Neutrophil (primary cell): ENCODE measurements around the gene KRTAP10-12.
"Not testable (repeated sequence)": the region's sequence is repeated elsewhere in the genome, so short reads cannot be mapped to it uniquely, and the experiment has no call there.

Experiments
- H3K27ac ChIP-seq: fragments of 200-600 bp; sonication (generic); 2 replicates; pipeline ENCODE4 v1.5.1; 2016; ENCODE audit warnings: mild to moderate bottlenecking, moderate library complexity
- H3K27me3 ChIP-seq: fragments of 200-600 bp; sonication (generic); 2 replicates; pipeline ENCODE4 v1.6.0; 2016; ENCODE audit warnings: mild to moderate bottlenecking
- H3K36me3 ChIP-seq: fragments of 200-600 bp; sonication (generic); 2 replicates; pipeline ENCODE4 v1.5.1; 2017
- H3K4me1 ChIP-seq, 2 experiments: fragments of 200-600 bp in 1 of 2; sonication (generic) in 1 of 2; 1 replicate in 1 of 2; 2 replicates in 1 of 2; pipeline versions ENCODE4 v1.5.1 to v1.6.1; 2013 to 2016; ENCODE audit warnings: low read depth in 1 of 2, low read length in 1 of 2, mild to moderate bottlenecking in 1 of 2, moderate library complexity in 1 of 2; ENCODE audit not compliant: control insufficient read depth in 1 of 2, insufficient read depth in 1 of 2
- H3K4me3 ChIP-seq, 2 experiments: fragments of 200-600 bp in 1 of 2; sonication (generic) in 1 of 2; 1 replicate in 1 of 2; 2 replicates in 1 of 2; pipeline ENCODE4 v1.5.1; 2013 to 2016; ENCODE audit warnings: low read depth in 1 of 2, low read length in 1 of 2, mild to moderate bottlenecking in 1 of 2, moderate library complexity in 1 of 2
- H3K9me3 ChIP-seq: fragments of 200-600 bp; sonication (generic); 2 replicates; pipeline ENCODE4 v1.5.1; 2016
- TF ChIP-seq, protein P1 (sequence below): fragments of 200-600 bp; sonication (generic); IDR thresholded peaks from 2 replicates; pipeline ENCODE4 v1.5.1; 2016; ENCODE audit warnings: antibody characterized with exemption

KRTAP10-12 gene

DNA sequence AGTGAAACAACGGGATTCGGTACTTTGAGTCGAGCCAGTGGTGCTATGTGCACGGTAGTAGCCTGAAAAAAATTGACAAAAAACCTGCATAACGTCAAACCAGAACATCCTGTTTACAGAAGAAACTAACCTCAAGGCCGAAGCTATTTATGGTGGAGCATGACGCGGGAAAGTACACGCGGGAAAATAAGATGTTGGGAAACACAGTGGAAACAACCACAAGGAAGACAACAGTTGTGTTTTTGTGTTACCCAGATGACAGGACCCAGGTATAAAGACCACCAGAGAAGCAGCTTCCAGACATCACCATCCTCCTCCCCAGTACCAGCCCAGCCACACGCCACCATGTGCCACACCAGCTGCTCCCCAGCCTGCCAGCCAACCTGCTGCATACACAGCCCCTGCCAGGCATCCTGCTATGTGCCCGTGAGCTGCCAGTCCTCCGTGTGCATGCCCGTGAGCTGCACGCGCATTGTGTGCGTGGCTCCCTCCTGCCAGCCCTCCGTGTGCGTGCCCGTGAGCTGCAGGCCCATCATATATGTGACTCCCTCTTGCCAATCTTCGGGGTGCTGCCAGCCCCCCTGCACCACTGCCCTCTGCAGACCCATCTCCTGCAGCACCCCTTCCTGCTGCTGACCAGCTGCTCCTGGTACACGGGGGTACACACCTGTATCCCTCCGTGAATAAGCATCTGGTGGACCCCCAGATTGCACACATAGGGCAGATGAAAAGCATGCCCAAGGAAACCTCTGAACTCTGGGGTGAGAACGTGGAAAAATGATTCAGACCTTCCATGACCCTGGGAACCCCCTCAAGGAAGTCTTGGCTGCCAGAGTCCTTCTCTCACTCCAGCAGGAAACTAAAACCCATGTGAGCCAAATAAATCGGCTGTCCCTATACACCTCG, 39.1 kb upstream of the KRTAP10-12 start, which contains the start of gene KRTAP12-3:
KRTAP12-3 (plus strand) TSS at position 298 of the 906 bp plus-strand sequence; CDS start at position 346, 48 bp downstream.
- Histone ChIP-seq H3K27ac (peak within 1 kb of the TSS; percentile 69), H3K27me3 (no peaks in the 10 kb centered on the region), H3K4me3 (no peak within 1 kb of the TSS), H3K36me3 (no peaks in the 10 kb centered on the region), H3K4me1 (peaks cover 10 to 11% of the 10 kb centered on the region in 2 experiments), H3K9me3 (peaks cover 3% of the 10 kb centered on the region)
- TF ChIP-seq, protein P1, sequence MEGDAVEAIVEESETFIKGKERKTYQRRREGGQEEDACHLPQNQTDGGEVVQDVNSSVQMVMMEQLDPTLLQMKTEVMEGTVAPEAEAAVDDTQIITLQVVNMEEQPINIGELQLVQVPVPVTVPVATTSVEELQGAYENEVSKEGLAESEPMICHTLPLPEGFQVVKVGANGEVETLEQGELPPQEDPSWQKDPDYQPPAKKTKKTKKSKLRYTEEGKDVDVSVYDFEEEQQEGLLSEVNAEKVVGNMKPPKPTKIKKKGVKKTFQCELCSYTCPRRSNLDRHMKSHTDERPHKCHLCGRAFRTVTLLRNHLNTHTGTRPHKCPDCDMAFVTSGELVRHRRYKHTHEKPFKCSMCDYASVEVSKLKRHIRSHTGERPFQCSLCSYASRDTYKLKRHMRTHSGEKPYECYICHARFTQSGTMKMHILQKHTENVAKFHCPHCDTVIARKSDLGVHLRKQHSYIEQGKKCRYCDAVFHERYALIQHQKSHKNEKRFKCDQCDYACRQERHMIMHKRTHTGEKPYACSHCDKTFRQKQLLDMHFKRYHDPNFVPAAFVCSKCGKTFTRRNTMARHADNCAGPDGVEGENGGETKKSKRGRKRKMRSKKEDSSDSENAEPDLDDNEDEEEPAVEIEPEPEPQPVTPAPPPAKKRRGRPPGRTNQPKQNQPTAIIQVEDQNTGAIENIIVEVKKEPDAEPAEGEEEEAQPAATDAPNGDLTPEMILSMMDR: no peak

DNA sequence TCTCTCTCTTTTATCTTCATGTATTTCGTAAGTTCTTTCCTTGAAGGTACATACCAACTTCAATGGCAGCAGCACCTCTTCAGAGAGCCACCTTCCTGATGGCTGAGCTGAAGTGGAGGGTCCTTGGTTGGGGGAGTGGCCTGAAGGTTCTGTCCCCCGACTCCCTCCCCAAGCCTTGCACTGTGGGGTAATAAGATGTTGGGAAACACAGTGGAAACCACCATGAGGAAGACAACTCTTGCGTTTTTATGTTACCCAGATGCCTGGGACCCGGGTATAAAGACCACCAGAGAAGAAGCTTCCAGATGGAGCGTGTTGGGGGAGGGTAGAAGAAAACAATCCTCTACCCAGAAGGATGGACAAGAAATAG, 38.4 kb upstream of the KRTAP10-12 start:
- peaks cover 3% of the 10 kb centered on the region for H3K9me3 ChIP-seq
- H3K4me1 ChIP-seq: peaks cover 10 to 11% of the 10 kb centered on the region in 2 experiments
- TF ChIP-seq, protein P1: no peak
- H3K27me3 ChIP-seq: no peaks in the 10 kb centered on the region
- H3K27ac ChIP-seq: peak overlapping the region; percentile 69
- no peaks in the 10 kb centered on the region for H3K36me3 ChIP-seq
- no peak overlapping the region for H3K4me3 ChIP-seq

GRCh38 chr21:44658913-44659595, 37.9 kb upstream of the KRTAP10-12 start:
- H3K27ac ChIP-seq: peak overlapping the region; percentile 69

GRCh38 chr21:44661567-44661966, 35.4 kb upstream of the KRTAP10-12 start:
- not testable (repeated sequence) for H3K27ac ChIP-seq, H3K9me3 ChIP-seq, H3K36me3 ChIP-seq, H3K27me3 ChIP-seq, H3K4me3 ChIP-seq
- H3K4me1 ChIP-seq: peaks cover 10 to 11% of the 10 kb centered on the region in 2 experiments

More at GRCh38 chr21:44658913-44659595, 37.9 kb upstream of the KRTAP10-12 start:
- H3K4me1 ChIP-seq: peaks cover 10 to 11% of the 10 kb centered on the region in 2 experiments
- H3K4me3 ChIP-seq: no peak overlapping the region
- TF ChIP-seq, protein P1: no peak
- H3K9me3 ChIP-seq: peaks cover 3% of the 10 kb centered on the region
- no peaks in the 10 kb centered on the region for H3K36me3 ChIP-seq
- H3K27me3 ChIP-seq: no peaks in the 10 kb centered on the region

DNA sequence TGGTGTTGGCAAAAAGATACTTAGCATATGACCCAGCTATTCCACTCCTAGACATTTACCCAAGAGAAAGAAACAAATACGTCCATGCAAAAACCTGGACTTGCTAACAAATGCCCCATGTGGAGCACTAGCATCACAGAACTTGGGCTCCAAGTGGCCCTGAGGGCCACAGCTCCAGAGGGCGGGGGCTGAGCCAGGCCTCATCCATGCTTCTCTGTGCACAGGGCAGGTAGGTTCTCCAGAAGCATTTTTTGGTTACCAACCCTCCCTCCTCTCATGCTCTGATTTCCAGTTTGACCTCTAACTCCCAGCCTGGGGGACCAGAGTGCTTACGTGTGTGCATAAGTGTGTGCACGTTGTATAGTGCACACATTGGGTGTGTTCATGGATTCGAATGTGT, 32.3 kb upstream of the KRTAP10-12 start:
- Histone ChIP-seq H3K9me3 (no peaks in the 10 kb centered on the region), H3K4me3 (no peak overlapping the region), H3K36me3 (no peaks in the 10 kb centered on the region), H3K27ac (no peak overlapping the region), H3K27me3 (peaks cover 4% of the 10 kb centered on the region), H3K4me1 (no peaks in the 10 kb centered on the region)
- TF ChIP-seq, protein P1: no peak
